ENCODE data around the gene PRSS27.
"Not testable (repeated sequence)": the region's sequence is repeated elsewhere in the genome, so short reads cannot be mapped to it uniquely, and the experiment has no call there.

The PRSS27 gene

DNA sequence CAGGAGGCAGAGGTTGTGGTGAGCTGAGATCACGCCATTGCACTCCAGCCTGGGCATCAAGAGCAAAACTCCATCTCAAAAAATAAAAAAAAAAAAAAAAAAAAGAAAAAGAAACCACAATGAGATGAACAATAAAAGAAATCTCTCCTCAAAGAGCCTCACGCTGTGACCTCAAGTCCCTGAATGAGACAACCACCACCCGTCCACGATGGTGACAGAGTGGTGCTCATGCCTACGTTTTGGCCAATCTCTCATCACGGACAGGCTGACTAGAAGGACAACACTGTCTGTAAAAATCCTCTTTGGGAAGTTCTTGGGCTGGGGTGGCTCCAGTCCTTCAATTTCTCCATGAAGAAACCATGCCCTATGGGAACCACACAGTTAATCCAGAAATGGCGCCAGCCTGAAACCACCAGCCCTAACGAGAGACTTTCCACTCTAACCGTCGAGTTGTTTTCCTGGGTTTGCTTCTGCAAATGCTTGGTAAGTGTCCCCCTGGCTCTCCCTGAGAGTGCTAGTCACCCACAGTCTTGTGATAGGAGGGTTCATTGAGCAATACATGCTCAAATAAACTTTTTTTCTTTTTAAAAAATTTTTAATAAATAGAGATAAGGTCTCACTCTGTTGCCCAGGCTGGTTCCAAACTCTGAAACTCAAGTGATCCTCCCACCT, 15.0 kb upstream of the PRSS27 start:
- TF ChIP-seq, protein P1, sequence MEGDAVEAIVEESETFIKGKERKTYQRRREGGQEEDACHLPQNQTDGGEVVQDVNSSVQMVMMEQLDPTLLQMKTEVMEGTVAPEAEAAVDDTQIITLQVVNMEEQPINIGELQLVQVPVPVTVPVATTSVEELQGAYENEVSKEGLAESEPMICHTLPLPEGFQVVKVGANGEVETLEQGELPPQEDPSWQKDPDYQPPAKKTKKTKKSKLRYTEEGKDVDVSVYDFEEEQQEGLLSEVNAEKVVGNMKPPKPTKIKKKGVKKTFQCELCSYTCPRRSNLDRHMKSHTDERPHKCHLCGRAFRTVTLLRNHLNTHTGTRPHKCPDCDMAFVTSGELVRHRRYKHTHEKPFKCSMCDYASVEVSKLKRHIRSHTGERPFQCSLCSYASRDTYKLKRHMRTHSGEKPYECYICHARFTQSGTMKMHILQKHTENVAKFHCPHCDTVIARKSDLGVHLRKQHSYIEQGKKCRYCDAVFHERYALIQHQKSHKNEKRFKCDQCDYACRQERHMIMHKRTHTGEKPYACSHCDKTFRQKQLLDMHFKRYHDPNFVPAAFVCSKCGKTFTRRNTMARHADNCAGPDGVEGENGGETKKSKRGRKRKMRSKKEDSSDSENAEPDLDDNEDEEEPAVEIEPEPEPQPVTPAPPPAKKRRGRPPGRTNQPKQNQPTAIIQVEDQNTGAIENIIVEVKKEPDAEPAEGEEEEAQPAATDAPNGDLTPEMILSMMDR (IDR thresholded peaks at IDR 0.05; ENCODE audit: low read depth, low read length, missing control alignments), result no peak
- in situ Hi-C loops (cut with HindIII; ENCODE audit: low pct_ligation_motif_present, low sequenced_read_pairs), result no loop called here
- no peak for DNase-seq

DNA sequence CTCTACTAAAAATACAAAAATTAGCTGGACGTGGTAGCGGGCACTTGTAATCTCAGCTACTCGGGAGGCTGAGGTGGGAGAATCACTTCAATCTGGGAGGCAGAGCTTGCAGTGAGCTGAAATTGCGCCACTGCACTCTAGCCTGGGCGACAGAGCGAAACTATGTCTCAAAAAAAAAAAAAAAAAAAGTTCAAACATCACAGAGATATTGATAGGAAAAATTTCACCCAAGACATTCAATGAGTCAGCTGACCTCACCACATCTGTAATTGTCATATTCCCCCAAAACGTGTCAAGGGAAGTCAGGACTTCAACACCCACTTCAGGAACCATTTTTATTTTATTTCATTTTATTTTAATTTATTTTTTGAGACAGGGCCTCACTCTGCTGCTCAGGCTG, 8.0 kb upstream of the PRSS27 start:
- Histone ChIP-seq H3K27ac (no peak overlapping the region), H3K4me3 (ENCODE audit: low read depth, low read length) (no peak overlapping the region), H3K36me3 (replicated peaks) (no peaks in the 10 kb centered on the region), H3K27me3 (replicated peaks) (no peaks in the 10 kb centered on the region)
- in situ Hi-C loops (cut with HindIII; ENCODE audit: low pct_ligation_motif_present, low sequenced_read_pairs), result no loop called here
- TF ChIP-seq, protein P1 (IDR thresholded peaks at IDR 0.05; ENCODE audit: low read depth, low read length, missing control alignments), result no peak
- DNase-seq, result no peak

More for the DNA sequence above, 15.0 kb upstream of the PRSS27 start:
- Histone ChIP-seq H3K27ac (no peak overlapping the region), H3K4me3 (ENCODE audit: low read depth, low read length) (no peak overlapping the region), H3K36me3 (replicated peaks) (no peaks in the 10 kb centered on the region), H3K27me3 (replicated peaks) (no peaks in the 10 kb centered on the region)

DNA sequence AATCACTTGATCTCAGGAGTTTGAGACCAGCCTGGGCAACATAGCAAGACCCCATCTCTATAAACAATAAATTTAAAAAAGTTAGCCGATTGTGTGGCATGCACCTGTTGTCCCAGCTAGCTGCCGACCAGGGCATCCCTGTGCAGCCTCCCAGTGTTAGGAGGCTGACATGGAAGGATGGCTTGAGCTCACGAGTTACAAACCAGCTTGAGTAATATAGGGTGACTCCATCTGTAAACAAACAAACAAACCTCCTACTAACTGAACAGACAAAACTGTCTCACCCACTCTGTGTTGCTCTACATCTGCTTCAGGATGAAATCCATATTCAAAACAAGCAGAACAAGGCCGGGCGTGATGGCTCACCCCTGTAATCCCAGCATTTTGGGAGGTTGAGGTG, 6.9 kb upstream of the PRSS27 start:
- Histone ChIP-seq H3K27ac (no peak overlapping the region), H3K36me3 (replicated peaks) (no peaks in the 10 kb centered on the region), H3K27me3 (replicated peaks) (no peaks in the 10 kb centered on the region), H3K4me3 (ENCODE audit: low read depth, low read length) (no peak overlapping the region)
- DNase-seq, result no peak
- TF ChIP-seq, protein P1 (IDR thresholded peaks at IDR 0.05; ENCODE audit: low read depth, low read length, missing control alignments), result no peak
- in situ Hi-C loops (cut with HindIII; ENCODE audit: low pct_ligation_motif_present, low sequenced_read_pairs), result no loop called here

DNA sequence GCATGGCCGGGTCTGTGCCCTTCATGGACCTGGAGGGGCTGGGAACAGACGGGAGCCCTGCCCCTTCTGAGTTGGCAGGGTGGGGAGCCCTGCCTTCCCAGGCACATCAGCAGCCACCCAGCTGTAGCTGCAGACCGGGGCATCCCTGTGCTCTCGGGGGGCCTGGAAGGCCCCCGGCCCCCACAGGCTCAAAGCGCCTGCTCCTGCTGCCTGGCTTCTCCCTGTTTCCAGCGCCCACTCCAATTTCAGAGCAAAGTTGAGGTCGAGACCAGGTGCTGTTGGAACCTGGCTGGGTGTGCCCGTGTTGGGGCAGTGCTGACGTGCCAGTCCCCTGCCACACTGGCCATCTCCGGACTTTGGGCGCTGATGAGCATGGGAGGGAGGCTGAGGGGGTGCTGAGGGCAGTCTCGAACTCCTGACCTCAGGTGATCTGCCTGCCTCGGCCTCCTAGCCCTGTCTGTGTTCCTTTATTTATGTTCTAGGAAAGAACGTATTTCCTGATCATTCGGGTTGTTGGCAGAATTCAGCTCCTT, 4.9 kb upstream of the PRSS27 start:
- Histone ChIP-seq H3K4me3 (ENCODE audit: low read depth, low read length) (no peak overlapping the region), H3K27me3 (replicated peaks) (no peaks in the 10 kb centered on the region), H3K27ac (no peak overlapping the region), H3K36me3 (replicated peaks) (no peaks in the 10 kb centered on the region)
- in situ Hi-C loops (cut with HindIII; ENCODE audit: low pct_ligation_motif_present, low sequenced_read_pairs), result no loop called here
- TF ChIP-seq, protein P1 (IDR thresholded peaks at IDR 0.05; ENCODE audit: low read depth, low read length, missing control alignments), result no peak
- no peak for DNase-seq

DNA sequence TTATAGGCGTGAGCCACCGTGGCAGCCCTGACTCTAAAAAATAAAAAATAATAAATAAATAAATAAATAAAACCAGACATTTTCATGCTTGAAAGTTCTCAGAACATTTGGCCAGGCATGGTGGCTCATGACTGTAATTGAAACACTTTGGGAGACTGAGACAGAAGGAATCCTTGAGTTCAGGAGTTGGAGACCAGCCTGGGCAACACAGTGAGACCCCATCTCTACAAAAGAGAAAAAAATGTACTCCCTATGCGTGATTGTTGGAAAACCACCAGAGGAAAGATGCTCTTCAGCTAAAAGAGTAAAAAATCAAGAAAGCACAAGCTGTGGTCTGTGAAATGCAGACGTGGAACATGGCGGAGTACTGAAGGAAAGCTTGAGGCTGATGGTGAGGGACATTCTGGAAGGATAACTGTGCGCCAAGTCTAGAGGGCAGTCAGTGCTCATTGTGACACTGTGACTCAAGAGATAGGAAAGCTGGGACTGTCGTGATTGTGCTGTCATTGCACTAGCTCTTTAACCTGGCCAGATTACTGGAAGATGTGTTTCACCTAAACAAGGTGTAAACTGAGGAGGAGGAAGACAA, 4.2 kb upstream of the PRSS27 start:
- H3K4me3 ChIP-seq (ENCODE audit: low read depth, low read length), result no peak overlapping the region
- H3K27me3 ChIP-seq (replicated peaks), result no peaks in the 10 kb centered on the region
- TF ChIP-seq, protein P1 (IDR thresholded peaks at IDR 0.05; ENCODE audit: low read depth, low read length, missing control alignments), result no peak
- in situ Hi-C loops (cut with HindIII; ENCODE audit: low pct_ligation_motif_present, low sequenced_read_pairs), result no loop called here
- H3K36me3 ChIP-seq (replicated peaks), result no peaks in the 10 kb centered on the region
- no peak for DNase-seq
- H3K27ac ChIP-seq, result no peak overlapping the region

DNA sequence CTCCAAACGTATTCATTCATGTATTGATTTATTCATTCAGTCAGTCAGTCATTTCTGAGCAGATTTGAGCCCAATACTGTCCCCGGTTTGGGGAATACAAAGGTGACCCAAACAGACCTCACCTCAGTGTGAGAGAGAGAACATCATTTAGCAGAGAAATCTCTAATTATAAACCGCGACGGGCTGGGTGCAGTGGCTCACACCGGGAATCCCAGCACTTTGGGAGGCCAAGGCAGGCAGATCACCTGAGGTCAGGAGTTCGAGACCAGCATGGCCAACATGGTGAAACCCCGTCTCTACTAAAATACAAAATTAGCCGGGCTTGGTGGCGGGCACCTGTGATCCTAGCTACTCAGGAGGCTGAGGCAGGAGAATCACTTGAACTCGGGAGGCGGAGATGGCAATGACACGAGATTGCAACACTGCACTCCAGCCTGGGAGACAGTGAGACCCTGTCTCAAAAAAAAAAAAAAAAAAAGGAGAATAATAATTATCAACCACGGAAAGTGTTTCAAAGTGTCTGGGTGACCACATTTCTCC, 1.7 kb upstream of the PRSS27 start:
- H3K36me3 ChIP-seq (replicated peaks); DNase-seq; H3K27ac ChIP-seq; in situ Hi-C loops (cut with HindIII; ENCODE audit: low pct_ligation_motif_present, low sequenced_read_pairs); H3K27me3 ChIP-seq (replicated peaks): not testable (repeated sequence)
- peak overlapping the region; percentile 58 for H3K4me3 ChIP-seq (ENCODE audit: low read depth, low read length)
